HepG2 (cell line): ENCODE measurements around the gene CLCNKA. TPM values are rescaled to one million over a fixed set of nuclear protein-coding genes. Genes with fewer than 3 reads are reported as not detected.

Experiments
- BORCS8-MEF2B ChIP-seq: sonication (generic); formaldehyde crosslinking; IDR thresholded peaks from 2 replicates; pipeline ENCODE4 v1.8.0; 2022; ENCODE audit warnings: mild to moderate bottlenecking, missing genetic modification reagents
- CSRNP2 ChIP-seq: sonication (generic); formaldehyde crosslinking; conservative IDR thresholded peaks from 2 replicates; pipeline ENCODE4 v1.8.0; 2022; ENCODE audit warnings: low read depth, missing genetic modification reagents
- GFI1 ChIP-seq: sonication (generic); formaldehyde crosslinking; IDR thresholded peaks from 2 replicates; pipeline ENCODE4 v1.5.0; 2020; ENCODE audit warnings: missing genetic modification reagents, mild to moderate bottlenecking, borderline replicate concordance
- ISX ChIP-seq: sonication (generic); formaldehyde crosslinking; conservative IDR thresholded peaks from 2 replicates; pipeline ENCODE4 v1.5.0; 2020; ENCODE audit warnings: missing genetic modification reagents
- LBX2 ChIP-seq: sonication (generic); formaldehyde crosslinking; IDR thresholded peaks from 2 replicates; pipeline ENCODE4 v1.5.0; 2020; ENCODE audit warnings: missing genetic modification reagents, mild to moderate bottlenecking, borderline replicate concordance
- NCOA5 ChIP-seq: sonication (generic); formaldehyde crosslinking; IDR thresholded peaks from 2 replicates; pipeline ENCODE4 v1.4.0; 2020; ENCODE audit warnings: missing genetic modification reagents
- NFKBIZ ChIP-seq: IDR thresholded peaks from 2 replicates; pipeline ENCODE4 v1.6.1; 2018; ENCODE audit warnings: missing genetic modification reagents, missing compliant biosample characterization
- PBX2 ChIP-seq: IDR thresholded peaks from 2 replicates; pipeline ENCODE4 v1.6.1; 2016; ENCODE audit warnings: control low read depth
- PRPF4 ChIP-seq: fragments of 200-400 bp; formaldehyde crosslinking; IDR thresholded peaks from 2 replicates; pipeline ENCODE4 v1.6.1; 2016; ENCODE audit warnings: low read length, low read depth; ENCODE audit not compliant: poor library complexity, severe bottlenecking
- PTBP1 ChIP-seq: fragments of 200-400 bp; formaldehyde crosslinking; IDR thresholded peaks from 2 replicates; pipeline ENCODE4 v1.6.1; 2018; ENCODE audit warnings: low read length, low read depth; ENCODE audit not compliant: poor library complexity, severe bottlenecking
- RARA ChIP-seq: IDR thresholded peaks from 2 replicates; pipeline ENCODE4 v1.6.1; 2016; ENCODE audit warnings: missing genetic modification reagents, missing compliant biosample characterization
- SAP130 ChIP-seq: IDR thresholded peaks from 2 replicates; pipeline ENCODE4 v1.6.1; 2016; ENCODE audit warnings: low read depth
- SIX1 ChIP-seq: sonication (generic); formaldehyde crosslinking; IDR thresholded peaks from 2 replicates; pipeline ENCODE4 v1.4.0; 2020; ENCODE audit warnings: missing genetic modification reagents, borderline replicate concordance
- SOX13 ChIP-seq, 3 experiments: fragments of 450-650 bp in 1 of 3; sonication (generic) in 1 of 3; formaldehyde crosslinking in 1 of 3; IDR thresholded peaks in 2 of 3; conservative IDR thresholded peaks in 1 of 3; 2 replicates each; pipeline versions ENCODE4 v1.5.0 to v1.6.1; 2016 to 2020; ENCODE audit warnings: antibody characterized with exemption in 1 of 3, mild to moderate bottlenecking in 1 of 3, missing compliant biosample characterization in 1 of 3, missing genetic modification reagents in 1 of 3, moderate library complexity in 1 of 3
- SP1 ChIP-seq, 2 experiments: fragments of 450-650 bp in 1 of 2; sonication (generic) in 1 of 2; formaldehyde crosslinking in 1 of 2; IDR thresholded peaks; 2 replicates each; pipeline versions ENCODE4 v1.4.0 to v1.6.1; 2016 to 2020; ENCODE audit warnings: missing genetic modification reagents in 1 of 2
- TBX2 ChIP-seq: sonication (generic); formaldehyde crosslinking; IDR thresholded peaks from 2 replicates; pipeline ENCODE4 v1.5.0; 2020; ENCODE audit warnings: missing genetic modification reagents, mild to moderate bottlenecking, borderline replicate concordance
- ZBTB1 ChIP-seq: sonication (generic); formaldehyde crosslinking; IDR thresholded peaks from 2 replicates; pipeline ENCODE4 v1.4.0; 2020; ENCODE audit warnings: missing genetic modification reagents, borderline replicate concordance
- ZEB1 ChIP-seq: IDR thresholded peaks from 2 replicates; pipeline ENCODE4 v1.6.1; 2012; ENCODE audit warnings: mild to moderate bottlenecking, low read depth, inconsistent platforms; ENCODE audit not compliant: insufficient replicate concordance
- ZFYVE20 ChIP-seq: sonication (generic); formaldehyde crosslinking; IDR thresholded peaks from 2 replicates; pipeline ENCODE4 v1.8.0; 2023; ENCODE audit warnings: low read depth, mild to moderate bottlenecking, moderate library complexity, missing genetic modification reagents, borderline replicate concordance
- ZMAT5 ChIP-seq: sonication (generic); formaldehyde crosslinking; IDR thresholded peaks from 2 replicates; pipeline ENCODE4 v1.5.0; 2020; ENCODE audit warnings: mild to moderate bottlenecking, low read depth, missing genetic modification reagents, borderline replicate concordance
- ZNF34 ChIP-seq: sonication (generic); formaldehyde crosslinking; IDR thresholded peaks from 2 replicates; pipeline ENCODE4 v1.4.0; 2020; ENCODE audit warnings: mild to moderate bottlenecking, missing genetic modification reagents, borderline replicate concordance
- ZNF564 ChIP-seq: sonication (generic); formaldehyde crosslinking; IDR thresholded peaks from 2 replicates; pipeline ENCODE4 v1.8.1; 2023; ENCODE audit warnings: mild to moderate bottlenecking, missing genetic modification reagents
- ZNF567 ChIP-seq: sonication (generic); formaldehyde crosslinking; IDR thresholded peaks from 2 replicates; pipeline ENCODE4 v1.8.1; 2023; ENCODE audit warnings: mild to moderate bottlenecking, missing genetic modification reagents, borderline replicate concordance
- ZNF747 ChIP-seq: sonication (generic); formaldehyde crosslinking; IDR thresholded peaks from 2 replicates; pipeline ENCODE4 v1.8.1; 2023; ENCODE audit warnings: missing genetic modification reagents, mild to moderate bottlenecking, borderline replicate concordance
- ZNF781 ChIP-seq: sonication (generic); formaldehyde crosslinking; IDR thresholded peaks from 2 replicates; pipeline ENCODE4 v1.5.1; 2020; ENCODE audit warnings: borderline replicate concordance, mild to moderate bottlenecking, missing genetic modification reagents; ENCODE audit errors: not compliant biosample characterization
- ZNF878 ChIP-seq: sonication (generic); formaldehyde crosslinking; IDR thresholded peaks from 2 replicates; pipeline ENCODE4 v1.8.1; 2023; ENCODE audit warnings: mild to moderate bottlenecking, missing genetic modification reagents, moderate library complexity
- polyA plus RNA-seq, 8 experiments: library from polyadenylated mRNA; depleted of rRNA in 3 of 8; stranded (reverse) in 7 of 8; unstranded in 1 of 8; fragments of >200 nt; fragmentation: Illumina TruSeq in 4 of 8; extraction: Trizol in 4 of 8; gene quantifications; 2 replicates each; pipeline versions ENCODE4 v1.2.1 to v1.2.3, GENCODE V29; 2011 to 2016; ENCODE audit warnings: low read depth in 4 of 8, missing spikeins in 1 of 8, mixed read lengths in 1 of 8; ENCODE audit not compliant: insufficient read depth in 1 of 8
- total RNA-seq, 5 experiments: library from RNA; depleted of rRNA; stranded (reverse); fragments of >200 nt; fragmentation: Illumina TruSeq; extraction: Trizol; gene quantifications; 2 replicates each; pipeline ENCODE4 v1.2.3, GENCODE V29; 2016; ENCODE audit warnings: low read depth in 1 of 5

CLCNKA gene
- total and polyA plus RNA-seq, 2 of the 13 experiments (the other 11 are each of a cell fraction or from before 2014, with no cell fraction given): 0.03 TPM; not detected in 1

- TF ChIP-seq ZNF564 (no peak), ISX (CRISPR knock-in tag) (no peak), PRPF4 (no peak), ZFYVE20 (CRISPR knock-in tag) (no peak), NCOA5 (CRISPR knock-in tag) (no peak), ZNF34 (CRISPR knock-in tag) (no peak), SIX1 (CRISPR knock-in tag) (no peak), RARA (CRISPR knock-in tag) (no peak), LBX2 (CRISPR knock-in tag) (no peak), TBX2 (CRISPR knock-in tag) (no peak), BORCS8-MEF2B (CRISPR knock-in tag) (no peak), NFKBIZ (no peak), ZNF878 (CRISPR knock-in tag) (no peak), ZNF781 (CRISPR knock-in tag) (no peak), ZBTB1 (no peak), SOX13 (IDR thresholded peaks at IDR 0.05) (no peak), SOX13 (CRISPR knock-in tag; conservative IDR thresholded peaks at IDR 0.05 in 1 of 2, IDR thresholded peaks at IDR 0.05 in 1 of 2) (no peak), SP1 (IDR thresholded peaks at IDR 0.05) (no peak), SP1 (CRISPR knock-in tag; IDR thresholded peaks at IDR 0.05) (0 out of 2 replicates have a peak, but pooled peaks have one; percentile 24), CSRNP2 (CRISPR knock-in tag) (no peak), PTBP1 (no peak), ZNF567 (no peak), GFI1 (no peak), ZNF747 (CRISPR knock-in tag) (no peak), PBX2 (CRISPR knock-in tag) (no peak), ZMAT5 (no peak), SAP130 (CRISPR knock-in tag) (peak; percentile 48; the same call in 1 of the 2 replicates), ZEB1 (no peak)
Measured at GRCh38 chr1:16017461-16018303, 4.2 kb upstream of the CLCNKA start, which contains the start of gene HSPB7 (continued).
